Activated CD8-positive, alpha-beta memory T cell treated with anti-CD3 and anti-CD28 coated beads, Interleukin-2, amount 10 ng/mL, durations not matched to agents 7 days and 5 days (primary cell): Measurements from ENCODE around the gene NPFFR1. TPM values are rescaled to one million over a fixed set of nuclear protein-coding genes. Genes with fewer than 3 reads are reported as not detected.

ENCODE experiments used
- ATAC-seq: fragments of 150-1000 bp; cut with Tn5 transposase; one replicate; pipeline ENCODE4 v1.10.0; 2021; ENCODE audit warnings: moderate library complexity
- CTCF ChIA-PET: fragments of 350-600 bp; sonication (Branson Sonifier 250); formaldehyde crosslinking; loops from one replicate; lab custom pipeline; 2021; ENCODE audit warnings: antibody characterized with exemption; lab: Charles Lee
- DNase-seq: peaks from one replicate; pipeline ENCODE4 v3.0.0-alpha.2; 2020
- H3K27ac Mint-ChIP-seq: one replicate; pipeline ENCODE4 v1.8.0; 2021; ENCODE audit warnings: mild to moderate bottlenecking, mixed read lengths
- H3K27me3 Mint-ChIP-seq: one replicate; pipeline ENCODE4 v1.8.0; 2021; ENCODE audit warnings: mixed read lengths
- H3K36me3 Mint-ChIP-seq: one replicate; pipeline ENCODE4 v1.8.0; 2021; ENCODE audit warnings: mild to moderate bottlenecking, mixed read lengths
- H3K4me1 Mint-ChIP-seq: one replicate; pipeline ENCODE4 v1.8.0; 2021; ENCODE audit warnings: mixed read lengths
- H3K4me3 Mint-ChIP-seq: one replicate; pipeline ENCODE4 v1.8.0; 2021; ENCODE audit warnings: mild to moderate bottlenecking, moderate library complexity, mixed read lengths
- H3K9me3 Mint-ChIP-seq: one replicate; pipeline ENCODE4 v1.8.0; 2022; ENCODE audit warnings: low read depth, mixed read lengths
- total RNA-seq, 2 experiments: library from RNA; stranded (reverse); gene quantifications; one replicate each; pipeline ENCODE4 v1.2.3, GENCODE V29; 2021

Gene NPFFR1
- total RNA-seq, 2 experiments from 2014 or later = not detected

DNA sequence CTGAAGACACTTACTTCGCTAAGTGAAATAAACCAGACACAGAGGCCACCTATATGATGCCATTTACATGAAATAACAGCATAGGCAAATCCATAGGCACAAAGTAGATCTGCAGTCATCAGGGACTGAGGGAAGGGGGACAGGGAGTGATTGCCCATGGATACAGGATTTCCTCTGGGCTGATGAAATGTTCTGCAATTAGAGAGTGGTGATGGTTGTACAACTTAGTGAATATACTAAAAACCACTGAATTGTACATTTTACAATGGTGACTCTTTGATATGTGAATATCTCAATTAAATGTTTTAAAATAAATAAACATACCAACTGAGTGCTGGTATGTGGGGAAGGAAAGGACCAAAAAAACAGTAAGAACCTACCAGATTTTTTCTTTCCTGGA, 70.9 kb downstream of the NPFFR1 start:
- CTCF ChIA-PET = no interaction called here
- Mint-ChIP-seq H3K36me3 (peaks cover 41% of the 10 kb centered on the region), H3K9me3 (no peaks in the 10 kb centered on the region), H3K4me3 (no peak overlapping the region), H3K27me3 (no peaks in the 10 kb centered on the region), H3K4me1 (no peaks in the 10 kb centered on the region), H3K27ac (no peak overlapping the region)
- no peak for DNase-seq
- ATAC-seq = no peak

DNA sequence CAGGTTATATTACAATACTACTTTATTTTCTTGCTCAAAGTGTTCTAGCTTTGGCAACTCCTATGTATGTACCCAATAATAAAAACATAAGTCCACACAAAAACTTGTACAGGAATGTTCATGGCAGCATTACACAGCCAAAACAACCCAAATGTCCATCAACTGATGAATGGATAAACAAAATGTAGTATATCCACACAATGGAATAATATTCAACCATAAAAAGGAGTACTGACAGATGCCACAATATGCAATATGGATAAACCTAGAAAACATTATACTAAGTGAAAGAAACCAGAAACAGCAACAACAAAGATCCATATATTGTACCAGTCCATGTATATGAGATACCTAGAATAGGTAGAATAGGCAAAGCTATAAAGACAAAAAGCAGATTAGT, 71.5 kb downstream of the NPFFR1 start:
- Mint-ChIP-seq H3K9me3 (no peaks in the 10 kb centered on the region), H3K27ac (no peak overlapping the region), H3K27me3 (no peaks in the 10 kb centered on the region), H3K4me1 (no peaks in the 10 kb centered on the region), H3K36me3 (peaks cover 42% of the 10 kb centered on the region), H3K4me3 (no peak overlapping the region)
- CTCF ChIA-PET = interaction anchor here (0.7 kb wide), 1 partner anchor 160 kb away, joined by 4 read pairs; no protein-coding TSS in a partner anchor
- DNase-seq = no peak
- ATAC-seq = no peak

DNA sequence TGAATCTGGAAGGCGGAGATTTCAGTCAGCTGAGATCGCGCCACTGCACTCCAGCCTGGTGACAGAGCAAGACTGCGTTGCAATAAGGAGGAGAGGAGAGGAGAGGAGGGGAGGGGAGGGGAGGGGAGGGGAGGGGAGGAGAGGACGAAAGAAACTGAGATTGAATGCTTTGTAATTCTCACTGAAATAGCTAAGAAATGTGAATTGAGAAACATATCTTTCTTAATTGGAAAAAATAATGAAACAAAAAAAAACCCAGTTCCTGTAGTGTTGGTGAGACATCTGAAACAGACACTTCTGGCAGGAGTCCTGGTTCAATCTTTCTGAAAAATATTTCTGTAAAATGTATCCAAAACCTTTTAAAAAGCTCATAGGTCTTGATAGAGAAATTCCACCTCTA, 77.0 kb downstream of the NPFFR1 start:
- CTCF ChIA-PET = interaction anchor here (0.9 kb wide), 1 partner anchor 61 kb away, joined by 3 read pairs; no protein-coding TSS in a partner anchor
- ATAC-seq (no peak), DNase-seq (no peak)
- H3K4me1 Mint-ChIP-seq = peaks cover 3% of the 10 kb centered on the region
- H3K9me3 Mint-ChIP-seq = no peaks in the 10 kb centered on the region
- H3K27ac Mint-ChIP-seq = no peak overlapping the region
- H3K36me3 Mint-ChIP-seq = peaks cover 42% of the 10 kb centered on the region
- H3K27me3 Mint-ChIP-seq = no peaks in the 10 kb centered on the region
- no peak overlapping the region for H3K4me3 Mint-ChIP-seq

DNA sequence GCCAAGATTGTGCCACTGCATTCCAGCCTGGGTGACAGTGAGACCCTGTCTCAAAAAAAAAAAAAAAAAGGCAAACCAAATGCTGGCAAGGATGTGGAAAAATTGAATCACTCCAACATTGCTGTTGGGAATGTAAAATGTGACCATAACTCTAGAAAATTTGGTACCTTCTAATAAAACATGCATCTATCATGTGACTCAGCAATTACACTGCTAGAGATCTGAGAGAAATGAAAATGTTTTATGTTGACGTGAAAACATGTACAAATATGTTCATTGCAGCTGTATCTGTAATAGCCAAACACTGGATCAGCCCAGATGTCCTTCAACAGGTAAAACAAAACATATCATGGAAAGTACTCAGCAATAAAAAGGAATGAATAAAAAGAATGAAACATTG, 82.7 kb downstream of the NPFFR1 start:
- CTCF ChIA-PET = interaction anchor here (1.0 to 4.4 kb wide), 3 partner anchors 54 to 163 kb away, joined by 4 to 27 read pairs (median 5); partner anchors contain the start of gene TYSND1
- Mint-ChIP-seq H3K4me3 (no peak overlapping the region), H3K27ac (no peak overlapping the region), H3K27me3 (no peaks in the 10 kb centered on the region), H3K4me1 (peaks cover 47% of the 10 kb centered on the region), H3K9me3 (no peaks in the 10 kb centered on the region), H3K36me3 (peaks cover 57% of the 10 kb centered on the region)
- no peak for ATAC-seq
- DNase-seq = no peak

DNA sequence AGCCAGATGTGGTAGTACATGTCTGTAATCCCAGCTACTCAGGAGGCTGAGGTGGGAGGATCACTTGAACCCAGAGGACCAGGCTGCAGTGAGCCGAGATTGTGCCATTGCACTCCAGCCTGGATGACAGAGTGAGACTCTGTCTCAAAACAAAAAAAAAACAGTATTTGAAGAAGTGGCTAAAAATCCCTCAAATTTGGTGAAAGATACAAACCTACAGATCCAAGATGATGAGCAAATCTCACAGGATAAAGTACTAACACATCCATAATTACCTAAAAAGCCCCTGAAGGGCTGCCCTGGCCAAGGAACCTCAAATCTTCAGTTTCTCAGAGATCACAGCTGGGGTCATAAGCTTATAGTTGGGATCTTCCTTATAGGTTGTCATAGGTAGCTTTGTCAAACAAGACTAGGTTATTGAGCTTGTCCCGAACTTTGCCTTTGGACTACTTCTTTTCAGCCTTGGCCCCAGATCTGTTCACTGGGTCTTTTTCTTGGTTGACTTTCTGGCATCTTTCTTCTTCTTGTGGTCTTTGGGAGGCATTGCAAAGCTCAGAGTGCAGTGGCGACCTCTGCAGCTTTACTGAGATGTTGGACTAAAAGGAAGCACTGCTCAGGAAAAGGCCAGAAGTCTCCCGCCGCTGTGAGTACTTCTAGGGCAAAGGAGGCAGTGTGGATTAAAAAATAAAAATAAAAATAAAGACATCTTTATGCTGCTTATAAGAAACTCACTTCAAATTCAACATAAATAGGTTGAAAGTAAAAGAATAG, 84.9 kb downstream of the NPFFR1 start:
- Mint-ChIP-seq H3K36me3 (peaks cover 49% of the 10 kb centered on the region), H3K27ac (peak overlapping the region; percentile 17), H3K9me3 (no peaks in the 10 kb centered on the region), H3K4me1 (peaks cover 47% of the 10 kb centered on the region), H3K4me3 (no peak overlapping the region), H3K27me3 (no peaks in the 10 kb centered on the region)
- ATAC-seq = no peak
- DNase-seq = no peak
- CTCF ChIA-PET = interaction anchor here (0.6 to 4.4 kb wide), 9 partner anchors 17 to 106 kb away, joined by 3 to 27 read pairs (median 4); partner anchors contain the start of gene TYSND1

Other genes with a start within 250 kb of the NPFFR1 start
- gene MACROH2A2, start 231.2 kb downstream of the NPFFR1 start, total RNA-seq = 1 to 10 TPM; 6.3 to 7.4 TPM
- 10 to 100 TPM; 12.6 to 13.8 TPM for gene AIFM2, start 151.2 kb downstream of the NPFFR1 start, total RNA-seq
- gene TYSND1, start 137.3 kb downstream of the NPFFR1 start, total RNA-seq = 10 to 100 TPM; 12.4 to 13.8 TPM
- gene SAR1A, start 113.5 kb downstream of the NPFFR1 start, total RNA-seq = 100 to 1,000 TPM in 1 of 2 experiments, 10 to 100 TPM in 1; 89.5 to 111 TPM
- 100 to 1,000 TPM; 157 to 192 TPM for gene PPA1, start 50.6 kb downstream of the NPFFR1 start, total RNA-seq
- gene LRRC20, start 98.6 kb upstream of the NPFFR1 start, total RNA-seq = 10 to 100 TPM; 14.9 to 18.2 TPM
- gene EIF4EBP2, start 120.1 kb upstream of the NPFFR1 start, total RNA-seq = 10 to 100 TPM; 37.8 to 51.7 TPM
- gene NODAL, start 157.7 kb upstream of the NPFFR1 start, total RNA-seq = not detected
- under 1 TPM; 0.26 to 0.41 TPM for gene PALD1, start 194.8 kb upstream of the NPFFR1 start, total RNA-seq